Measurements from ENCODE around the gene HECW1.
A peak's percentile ranks its signal among the peaks of the same experiment; 100 is the strongest.
"Not testable (repeated sequence)": the region's sequence is repeated elsewhere in the genome, so short reads cannot be mapped to it uniquely, and the experiment has no call there.

The HECW1 gene

DNA sequence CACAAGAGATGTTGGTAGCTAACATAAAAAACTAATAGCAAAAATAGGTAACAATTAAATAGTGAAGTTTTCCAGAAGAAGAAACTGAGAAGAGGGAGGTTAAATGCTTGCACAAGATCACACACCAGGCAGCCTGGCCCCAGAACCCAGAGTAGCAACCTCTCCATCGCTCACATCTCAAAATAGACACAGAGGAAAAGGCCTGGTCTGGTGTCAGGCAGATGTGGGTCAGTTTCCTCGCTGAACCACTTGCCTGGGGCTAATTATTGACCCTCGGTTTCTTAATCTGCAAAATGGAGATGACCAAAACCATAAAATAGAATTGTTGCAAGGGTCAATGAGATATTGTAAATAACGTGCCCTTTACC, 425.9 kb downstream of the HECW1 start:
- no peak for DNase-seq (ENCODE audit: low read depth)

DNA sequence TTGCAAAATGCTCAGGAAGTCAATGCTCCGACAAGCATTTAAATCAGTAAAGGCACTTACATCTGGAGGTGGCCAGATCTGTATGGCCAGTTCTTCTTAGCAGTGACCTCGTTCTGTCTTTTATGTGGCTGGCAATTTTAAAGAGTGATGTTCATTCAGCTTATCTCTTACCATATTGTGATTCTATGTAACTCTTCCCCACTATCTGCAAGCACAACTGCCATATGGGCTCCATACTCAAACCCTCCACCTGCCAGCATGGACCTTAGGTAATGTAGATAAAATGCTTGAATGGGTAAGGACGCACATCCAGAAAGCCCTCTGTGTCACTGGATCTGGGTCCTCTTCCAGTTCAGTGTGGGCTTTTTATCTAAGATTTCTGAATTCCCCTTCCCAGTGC, 428.0 kb downstream of the HECW1 start:
- no peak for DNase-seq (ENCODE audit: low read depth)

DNA sequence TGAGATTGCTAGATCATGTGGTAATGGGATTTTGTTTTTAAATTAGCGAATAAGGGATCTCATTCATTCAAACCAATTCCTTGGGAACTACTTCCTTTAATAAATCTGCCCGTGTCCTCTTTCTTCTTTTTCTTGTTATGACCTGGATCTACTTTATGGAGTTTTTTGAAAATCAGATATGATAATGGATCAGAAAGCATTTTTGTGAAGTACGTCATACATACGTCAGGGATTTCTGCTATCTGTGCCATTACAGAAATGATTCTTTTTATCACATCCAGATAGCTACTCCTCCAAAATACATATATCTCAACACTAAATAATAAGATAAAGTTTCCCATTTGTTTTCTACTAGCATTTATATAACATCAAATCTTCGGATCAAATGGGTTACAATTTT, 430.3 kb downstream of the HECW1 start:
- DNase-seq (ENCODE audit: low read depth) = no peak

GRCh38 chr7:43546231-43546630, 433.8 kb downstream of the HECW1 start:
- DNase-seq (ENCODE audit: low read depth) = no peak

DNA sequence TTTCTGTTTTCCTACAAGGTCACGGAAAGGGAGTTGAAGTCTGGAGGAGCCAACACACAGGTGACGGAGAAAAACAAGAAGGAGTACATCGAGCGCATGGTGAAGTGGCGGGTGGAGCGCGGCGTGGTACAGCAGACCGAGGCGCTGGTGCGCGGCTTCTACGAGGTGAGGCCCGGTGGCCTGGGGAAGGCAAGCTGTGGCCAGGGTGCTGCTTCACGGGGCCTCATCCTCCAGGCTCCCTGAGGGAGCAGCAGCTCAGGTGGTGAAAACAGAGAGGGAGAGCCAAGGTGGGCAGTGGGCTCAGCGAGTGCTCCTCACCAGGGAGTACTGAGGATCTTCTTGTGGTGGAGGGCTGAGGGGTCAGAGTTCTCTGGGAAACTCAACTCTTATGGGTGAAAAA, 438.0 kb downstream of the HECW1 start:
- no peak for DNase-seq (ENCODE audit: low read depth)

DNA sequence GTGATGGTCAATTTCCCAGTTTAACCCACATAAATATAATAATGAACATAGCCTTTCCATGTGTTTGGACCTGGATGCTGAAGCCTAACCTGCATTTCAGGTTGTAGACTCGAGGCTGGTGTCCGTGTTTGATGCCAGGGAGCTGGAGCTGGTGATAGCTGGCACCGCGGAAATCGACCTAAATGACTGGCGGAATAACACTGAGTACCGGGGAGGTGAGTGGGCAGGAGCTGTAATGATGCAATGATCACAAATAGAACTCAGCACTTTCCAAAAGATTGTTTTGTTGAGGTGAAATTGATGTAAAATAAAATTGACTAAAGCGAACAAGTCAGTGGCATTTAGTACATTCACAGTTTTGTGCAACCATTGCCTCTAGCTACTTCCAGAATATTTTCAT, 439.7 kb downstream of the HECW1 start:
- no peak for DNase-seq (ENCODE audit: low read depth)

DNA sequence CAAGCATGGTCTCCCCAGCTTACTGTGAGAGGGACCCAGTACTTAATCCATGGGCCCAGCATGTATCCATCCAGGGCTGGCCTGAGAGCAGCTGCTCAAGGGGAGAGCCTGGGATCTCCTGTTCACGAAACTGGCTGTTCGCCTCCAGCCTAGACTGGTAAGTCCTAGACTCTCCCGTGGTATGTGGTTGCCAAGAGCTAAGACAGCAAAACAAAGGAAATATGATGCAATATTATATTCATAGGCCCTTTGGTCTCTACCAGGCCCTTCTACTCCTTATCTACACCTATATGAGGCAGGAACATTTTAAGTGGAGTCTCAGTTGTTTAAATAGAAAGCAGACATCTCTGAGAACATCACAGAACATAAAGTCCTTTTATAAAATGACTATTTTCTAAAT, 441.6 kb downstream of the HECW1 start:
- peak; percentile 78 for DNase-seq (ENCODE audit: low read depth)

GRCh38 chr7:43554423-43554822, 442.0 kb downstream of the HECW1 start:
- DNase-seq (ENCODE audit: low read depth) = no peak

DNA sequence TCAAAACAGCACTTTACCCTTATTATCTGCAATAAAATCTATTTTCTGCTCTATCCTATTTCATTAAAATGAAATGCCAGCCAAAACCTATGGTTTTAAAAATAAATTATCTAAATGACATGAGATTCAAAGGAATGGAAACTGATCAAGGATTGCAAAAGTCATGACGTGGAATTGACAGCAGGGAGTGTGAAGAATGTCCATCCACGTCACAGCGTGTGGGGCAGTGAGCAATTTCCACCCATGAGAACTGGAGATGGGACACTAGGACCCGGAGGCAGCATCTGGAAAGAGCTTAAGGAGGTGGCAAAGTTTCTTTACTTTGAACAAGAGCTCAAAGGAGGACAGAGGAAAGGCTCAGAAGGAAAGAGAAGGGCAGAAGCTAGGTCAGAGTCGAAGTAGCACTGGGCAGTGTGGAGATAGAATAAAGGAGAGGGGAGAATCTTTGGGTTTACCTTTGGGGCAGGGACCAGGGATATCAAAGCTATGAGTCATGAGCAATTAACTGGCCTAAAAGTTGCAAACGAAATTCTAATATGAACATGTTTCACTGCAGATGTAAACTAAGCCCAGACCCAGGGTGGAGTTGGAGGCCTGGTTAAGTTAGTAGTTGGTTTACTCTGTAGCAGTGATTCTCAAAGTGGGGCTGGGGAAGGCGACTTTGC, 445.5 kb downstream of the HECW1 start:
- no peak for DNase-seq (ENCODE audit: low read depth)

GRCh38 chr7:43559171-43559945, 446.9 kb downstream of the HECW1 start:
- DNase-seq (ENCODE audit: low read depth) = no peak

DNA sequence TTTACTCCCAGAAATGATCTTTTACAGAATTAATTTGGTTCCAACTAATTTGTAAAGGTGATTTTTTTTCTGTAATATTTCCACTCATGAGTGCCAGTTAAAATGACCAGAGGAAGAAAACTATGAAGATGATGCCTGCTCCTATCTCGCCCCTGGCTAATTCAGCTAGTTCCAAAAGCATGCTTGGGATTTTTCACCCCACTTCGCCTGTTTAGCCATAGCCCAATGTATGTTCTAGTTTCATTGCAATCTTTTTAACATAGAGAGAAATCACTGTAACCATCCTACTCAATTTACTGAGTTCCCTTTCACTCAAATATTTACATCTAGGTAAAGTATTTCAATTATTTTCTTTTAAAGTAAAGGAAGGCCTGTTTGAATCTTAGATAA, 447.5 kb downstream of the HECW1 start:
- DNase-seq (ENCODE audit: low read depth) = no peak

DNA sequence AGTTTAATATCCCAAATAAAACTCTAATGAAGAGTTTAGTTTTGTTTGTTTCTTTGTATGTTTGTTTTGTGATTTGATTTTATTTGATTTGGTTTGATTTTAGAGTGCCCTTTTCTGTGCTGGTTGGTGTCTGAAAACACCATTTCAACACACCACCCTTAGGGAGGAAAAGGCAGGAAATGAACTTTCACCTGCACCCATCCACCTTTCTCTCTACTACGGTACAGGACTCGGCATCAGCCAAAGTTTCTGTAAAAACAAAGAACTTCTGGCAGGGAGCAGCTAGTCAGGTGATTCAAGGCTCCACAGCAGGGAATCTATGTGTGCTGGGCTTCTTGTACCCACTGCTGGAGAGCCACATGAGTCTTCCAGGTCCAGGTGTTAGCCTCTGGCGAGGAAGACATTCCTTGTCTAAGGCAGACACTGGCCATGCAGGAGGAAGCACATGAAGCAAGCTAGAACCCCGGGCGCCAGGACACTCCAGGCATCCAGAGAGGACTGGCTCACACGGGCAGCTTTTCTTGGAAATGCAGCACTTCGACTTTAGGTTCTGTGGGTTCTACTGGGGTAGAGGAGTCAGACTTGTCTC, 448.4 kb downstream of the HECW1 start:
- no peak for DNase-seq (ENCODE audit: low read depth)

- no peak for DNase-seq (ENCODE audit: low read depth)
Observed at GRCh38 chr7:43562383-43562782, 449.9 kb downstream of the HECW1 start.

- DNase-seq (ENCODE audit: low read depth) = no peak
Observed at GRCh38 chr7:43565786-43566185, 453.3 kb downstream of the HECW1 start.

- DNase-seq (ENCODE audit: low read depth) = peak; percentile 68
Observed at GRCh38 chr7:43568529-43568928, 456.1 kb downstream of the HECW1 start.

GRCh38 chr7:43569424-43569823, 457.0 kb downstream of the HECW1 start:
- DNase-seq (ENCODE audit: low read depth) = peak; percentile 88

GRCh38 chr7:43570688-43571365, 458.4 kb downstream of the HECW1 start:
- DNase-seq (ENCODE audit: low read depth) = no peak

GRCh38 chr7:43572516-43573049, 460.1 kb downstream of the HECW1 start:
- peak; percentile 100 for DNase-seq (ENCODE audit: low read depth)

GRCh38 chr7:43573832-43574231, 461.4 kb downstream of the HECW1 start:
- DNase-seq (ENCODE audit: low read depth) = not testable (repeated sequence)

DNA sequence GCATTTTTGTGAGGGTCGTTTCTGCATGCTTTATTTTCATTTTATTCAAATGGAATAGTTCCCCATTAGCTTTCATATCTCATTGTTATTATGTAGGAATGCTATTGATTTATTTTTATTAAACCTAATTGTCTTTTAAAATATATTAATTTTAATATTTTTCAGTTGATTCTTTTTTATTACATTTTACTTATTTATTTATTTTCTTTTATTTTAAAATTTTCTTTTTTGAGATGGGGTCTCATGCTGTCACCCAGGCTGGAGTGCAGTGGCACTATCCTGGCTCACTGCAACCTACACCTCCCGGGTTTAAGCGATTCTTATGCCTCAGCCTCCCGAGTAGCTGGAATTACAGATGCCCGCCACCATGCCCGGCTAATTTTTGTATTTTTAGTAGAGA, 463.1 kb downstream of the HECW1 start:
- no peak for DNase-seq (ENCODE audit: low read depth)

- DNase-seq (ENCODE audit: low read depth) = no peak
Observed at GRCh38 chr7:43576241-43576640, 463.8 kb downstream of the HECW1 start.

- peak; percentile 89 for DNase-seq (ENCODE audit: low read depth)
Observed at GRCh38 chr7:43577485-43577951, 465.1 kb downstream of the HECW1 start.
